ENCODE data around the gene RNF212. TPM values are rescaled to one million over a fixed set of nuclear protein-coding genes. Genes with fewer than 3 reads are reported as not detected.

Gene RNF212
- total and polyA plus RNA-seq, 2 of the 13 experiments (the other 11 are each of a cell fraction or from before 2014, with no cell fraction given) = not detected

- no peak for TF ChIP-seq ZBTB43 (CRISPR knock-in tag; conservative IDR thresholded peaks at IDR 0.05)
- no peak for TF ChIP-seq FOXA1 (IDR thresholded peaks at IDR 0.05)
- peak; percentile 14; the same call in 1 of the 2 replicates for TF ChIP-seq FOXA1 (CRISPR knock-in tag; IDR thresholded peaks at IDR 0.05)
- TF ChIP-seq ZNF891 (CRISPR knock-in tag; IDR thresholded peaks at IDR 0.05) = no peak
- TF ChIP-seq POLR2G (IDR thresholded peaks at IDR 0.05; ENCODE audit: low read depth, low read length) = no peak
- no peak for TF ChIP-seq MZF1 (CRISPR knock-in tag; IDR thresholded peaks at IDR 0.05; ENCODE audit: borderline replicate concordance)
- TF ChIP-seq GPN1 (CRISPR knock-in tag; IDR thresholded peaks at IDR 0.05; ENCODE audit: borderline replicate concordance) = no peak
- peak; percentile 50; the same call in 1 of the 2 replicates for TF ChIP-seq ETV5 (CRISPR knock-in tag; IDR thresholded peaks at IDR 0.05; ENCODE audit: borderline replicate concordance)
- TF ChIP-seq TFE3 (CRISPR knock-in tag; IDR thresholded peaks at IDR 0.05) = 0 out of 2 replicates have a peak, but pooled peaks have one; percentile 18
- TF ChIP-seq PREB (CRISPR knock-in tag; IDR thresholded peaks at IDR 0.05) = no peak
- TF ChIP-seq GRHL1 (CRISPR knock-in tag; conservative IDR thresholded peaks at IDR 0.05) = no peak
- no peak for TF ChIP-seq MLLT10 (CRISPR knock-in tag; IDR thresholded peaks at IDR 0.05)
- no peak for TF ChIP-seq ZNF562 (CRISPR knock-in tag; IDR thresholded peaks at IDR 0.05; ENCODE audit: borderline replicate concordance)
- TF ChIP-seq CCDC6 (CRISPR knock-in tag; IDR thresholded peaks at IDR 0.05) = no peak
- no peak for TF ChIP-seq RFX5 (IDR thresholded peaks at IDR 0.05; ENCODE audit: low read depth, low read length)
- TF ChIP-seq DNMT3B (CRISPR knock-in tag; conservative IDR thresholded peaks at IDR 0.05) = peak; percentile 78; the same call in 1 of the 2 replicates
- TF ChIP-seq ZBTB37 (CRISPR knock-in tag; IDR thresholded peaks at IDR 0.05) = no peak
- no peak for TF ChIP-seq ARNT (IDR thresholded peaks at IDR 0.05)
- no peak for TF ChIP-seq AFF4 (CRISPR knock-in tag; IDR thresholded peaks at IDR 0.05)
Measured at GRCh38 chr4:1043651-1044468, 69.5 kb downstream of the RNF212 start (continued).

Measured in HepG2 (cell line).